ENCODE measurements around the gene TIMM13.
"Not testable (repeated sequence)": the region's sequence is repeated elsewhere in the genome, so short reads cannot be mapped to it uniquely, and the experiment has no call there.

Gene TIMM13

DNA sequence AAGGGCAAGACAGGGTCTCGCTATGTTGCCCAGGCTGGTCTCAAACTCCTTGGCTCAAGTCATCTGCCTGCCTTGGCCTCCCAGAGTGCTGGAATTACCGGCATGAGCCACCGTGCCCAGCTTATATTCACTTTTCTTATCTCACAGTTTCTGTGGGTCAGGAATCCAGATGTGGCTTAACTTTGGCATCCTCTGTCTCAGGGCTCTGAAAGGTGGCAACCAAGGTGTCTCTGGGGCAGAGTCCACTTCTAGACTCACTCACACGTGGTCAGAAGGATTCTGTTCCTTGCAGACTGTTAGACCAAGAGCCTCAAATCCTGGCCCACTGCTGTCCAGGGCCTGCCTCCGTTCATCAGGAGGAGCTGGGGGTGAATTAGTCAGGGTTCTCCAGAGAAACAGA, 37.0 kb upstream of the TIMM13 start:
- no peaks in the 10 kb centered on the region for H3K36me3 ChIP-seq (ENCODE audit: control insufficient read depth, insufficient read depth, low read length)
- H3K27me3 ChIP-seq (replicated peaks; ENCODE audit: control insufficient read depth, insufficient read depth, low read length, poor library complexity, severe bottlenecking), result no peaks in the 10 kb centered on the region
- no peak overlapping the region for H3K4me3 ChIP-seq (ENCODE audit: insufficient read depth, low read depth, low read length, poor library complexity, severe bottlenecking)
- no peak overlapping the region for H3K27ac ChIP-seq (ENCODE audit: insufficient read depth, low read length, poor library complexity, severe bottlenecking)
- H3K9me3 ChIP-seq (ENCODE audit: control insufficient read depth, low read length), result no peaks in the 10 kb centered on the region
- H3K4me1 ChIP-seq (ENCODE audit: control insufficient read depth, insufficient read depth, low read length, poor library complexity, severe bottlenecking), result peaks cover 9% of the 10 kb centered on the region
- no peak for DNase-seq

DNA sequence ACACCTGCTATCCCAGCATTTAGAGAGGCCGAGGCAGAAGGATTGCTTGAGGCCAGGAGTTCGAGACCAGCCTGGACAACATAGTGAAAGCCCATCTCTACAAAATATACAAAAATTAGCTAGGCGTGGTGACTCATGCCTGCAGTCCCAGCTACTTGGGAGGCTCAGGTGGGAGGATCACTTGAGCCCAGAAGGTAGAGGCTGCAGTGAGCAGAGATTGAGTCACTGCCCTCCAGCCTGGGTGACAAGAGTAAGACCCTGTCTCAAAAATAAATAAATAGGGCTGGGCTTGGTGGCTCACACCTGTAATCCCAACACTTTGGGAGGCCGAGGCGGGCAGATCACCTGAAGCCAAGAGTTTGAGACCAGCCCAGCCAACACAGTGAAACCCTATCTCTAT, 36.3 kb upstream of the TIMM13 start:
- DNase-seq; H3K4me1 ChIP-seq (ENCODE audit: control insufficient read depth, insufficient read depth, low read length, poor library complexity, severe bottlenecking); H3K27me3 ChIP-seq (replicated peaks; ENCODE audit: control insufficient read depth, insufficient read depth, low read length, poor library complexity, severe bottlenecking); H3K4me3 ChIP-seq (ENCODE audit: insufficient read depth, low read depth, low read length, poor library complexity, severe bottlenecking); H3K9me3 ChIP-seq (ENCODE audit: control insufficient read depth, low read length); H3K27ac ChIP-seq (ENCODE audit: insufficient read depth, low read length, poor library complexity, severe bottlenecking); H3K36me3 ChIP-seq (ENCODE audit: control insufficient read depth, insufficient read depth, low read length): not testable (repeated sequence)

DNA sequence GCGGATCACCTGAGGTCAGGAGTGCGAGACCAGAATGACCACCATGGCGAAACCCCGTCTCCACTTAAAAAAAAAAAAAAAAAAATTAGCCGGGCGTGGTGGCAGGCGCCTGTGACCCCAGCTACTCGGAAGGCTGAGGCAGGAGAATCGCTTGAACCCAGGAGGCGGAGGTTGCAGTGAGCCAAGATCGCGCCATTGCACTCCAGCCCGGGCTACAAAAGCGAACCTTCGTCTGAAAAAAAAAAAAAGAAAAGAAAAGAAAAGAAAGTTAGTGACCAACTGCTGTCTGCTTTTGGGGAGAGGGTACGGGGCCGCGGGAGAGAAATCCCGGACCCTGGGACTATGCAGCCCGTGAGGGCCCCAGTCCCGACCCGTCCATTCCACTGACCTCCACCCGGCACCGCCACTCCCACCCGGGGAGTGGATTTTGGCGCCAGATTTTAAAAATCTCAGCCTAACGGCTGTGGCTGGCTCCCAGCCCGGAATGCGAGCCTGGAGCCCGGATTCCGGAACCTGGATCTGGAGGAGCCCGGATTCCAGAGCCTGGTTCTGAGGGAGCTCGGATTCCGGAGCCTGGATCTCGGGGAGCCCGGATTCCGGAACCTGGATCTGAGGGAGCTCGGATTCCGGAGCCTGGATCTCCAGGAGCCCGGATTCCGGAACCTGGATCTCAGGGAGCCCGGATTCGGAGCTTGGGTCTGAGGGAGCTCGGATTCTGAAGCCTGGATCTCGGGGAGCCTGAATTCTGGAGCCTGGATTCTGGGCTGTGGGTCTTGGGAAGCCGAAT, 35.4 kb upstream of the TIMM13 start:
- H3K36me3 ChIP-seq (ENCODE audit: control insufficient read depth, insufficient read depth, low read length), result no peaks in the 10 kb centered on the region
- no peak for DNase-seq
- H3K27ac ChIP-seq (ENCODE audit: insufficient read depth, low read length, poor library complexity, severe bottlenecking), result no peak overlapping the region
- no peak overlapping the region for H3K4me3 ChIP-seq (ENCODE audit: insufficient read depth, low read depth, low read length, poor library complexity, severe bottlenecking)
- H3K9me3 ChIP-seq (ENCODE audit: control insufficient read depth, low read length), result no peaks in the 10 kb centered on the region
- H3K4me1 ChIP-seq (ENCODE audit: control insufficient read depth, insufficient read depth, low read length, poor library complexity, severe bottlenecking), result peaks cover 9% of the 10 kb centered on the region
- no peaks in the 10 kb centered on the region for H3K27me3 ChIP-seq (replicated peaks; ENCODE audit: control insufficient read depth, insufficient read depth, low read length, poor library complexity, severe bottlenecking)

DNA sequence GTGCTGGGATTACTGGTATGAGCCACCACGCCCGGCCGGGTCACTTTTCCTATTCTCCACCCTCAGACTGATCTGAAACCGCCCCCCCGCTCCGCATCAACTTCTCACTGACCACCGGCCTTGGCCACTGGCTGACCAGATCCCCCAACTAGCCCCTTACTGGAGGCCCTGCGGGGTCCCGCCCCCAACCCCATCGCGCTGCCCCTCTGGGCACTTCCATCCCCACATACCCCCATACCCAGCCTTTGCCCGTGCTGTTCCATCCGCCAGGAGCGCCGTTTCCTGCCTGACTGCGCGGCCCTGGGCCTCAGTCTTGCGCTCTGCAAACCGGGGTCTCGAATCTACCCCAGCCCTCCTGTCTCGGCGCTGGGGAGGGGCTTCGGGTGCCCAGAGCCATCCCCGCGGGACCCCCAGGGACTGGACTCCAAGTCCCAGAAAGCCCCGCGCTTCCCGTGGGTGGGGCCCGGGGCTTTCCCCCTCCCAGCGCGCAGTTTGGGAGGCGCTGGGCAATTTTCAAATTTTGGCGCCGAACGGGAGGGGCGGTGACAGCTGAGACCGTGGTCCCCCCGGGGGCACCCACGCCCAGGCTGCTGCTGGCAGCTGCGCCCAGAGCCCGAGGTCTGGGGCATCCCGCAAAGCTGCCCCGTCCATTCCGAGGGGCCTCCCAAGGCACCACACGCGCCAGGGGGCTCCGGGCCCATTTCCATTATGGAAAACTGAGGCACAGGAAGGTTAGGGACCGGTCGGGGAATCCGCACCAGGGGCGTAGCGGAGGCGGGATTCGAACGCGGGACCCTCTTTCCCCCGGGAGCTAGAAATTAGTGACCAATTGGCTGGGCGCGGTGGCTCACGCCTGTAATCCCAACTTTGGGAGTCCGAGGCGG, 34.6 kb upstream of the TIMM13 start:
- no peaks in the 10 kb centered on the region for H3K27me3 ChIP-seq (replicated peaks; ENCODE audit: control insufficient read depth, insufficient read depth, low read length, poor library complexity, severe bottlenecking)
- H3K4me1 ChIP-seq (ENCODE audit: control insufficient read depth, insufficient read depth, low read length, poor library complexity, severe bottlenecking), result peaks cover 9% of the 10 kb centered on the region
- H3K9me3 ChIP-seq (ENCODE audit: control insufficient read depth, low read length), result no peaks in the 10 kb centered on the region
- H3K4me3 ChIP-seq (ENCODE audit: insufficient read depth, low read depth, low read length, poor library complexity, severe bottlenecking), result peak overlapping the region; percentile 69
- peak in 1 of 3 donors; percentile 21 for DNase-seq
- H3K36me3 ChIP-seq (ENCODE audit: control insufficient read depth, insufficient read depth, low read length), result no peaks in the 10 kb centered on the region
- no peak overlapping the region for H3K27ac ChIP-seq (ENCODE audit: insufficient read depth, low read length, poor library complexity, severe bottlenecking)

DNA sequence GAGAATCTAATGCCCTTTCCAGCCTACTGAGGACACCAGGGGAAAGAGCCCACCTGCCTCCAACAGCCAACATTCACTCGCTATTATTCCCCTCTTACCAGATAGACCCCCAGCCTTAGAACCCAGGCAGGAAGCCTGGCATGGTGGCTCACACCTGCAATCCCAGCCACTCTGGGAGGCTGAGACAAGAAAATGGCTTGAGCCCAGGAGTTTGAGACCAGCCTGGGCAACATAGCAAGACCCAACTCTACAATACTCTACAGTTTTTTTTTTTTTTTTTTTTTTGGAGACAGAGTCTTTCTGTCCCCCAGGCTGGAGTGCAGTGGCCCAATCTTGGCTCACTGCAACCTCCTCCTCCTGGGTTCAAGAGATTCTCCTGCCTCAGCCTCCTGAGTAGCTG, 32.9 kb upstream of the TIMM13 start:
- DNase-seq, result no peak
- no peaks in the 10 kb centered on the region for H3K36me3 ChIP-seq (ENCODE audit: control insufficient read depth, insufficient read depth, low read length)
- H3K9me3 ChIP-seq (ENCODE audit: control insufficient read depth, low read length), result no peaks in the 10 kb centered on the region
- no peak overlapping the region for H3K4me3 ChIP-seq (ENCODE audit: insufficient read depth, low read depth, low read length, poor library complexity, severe bottlenecking)
- no peak overlapping the region for H3K27ac ChIP-seq (ENCODE audit: insufficient read depth, low read length, poor library complexity, severe bottlenecking)
- peaks cover 19% of the 10 kb centered on the region for H3K4me1 ChIP-seq (ENCODE audit: control insufficient read depth, insufficient read depth, low read length, poor library complexity, severe bottlenecking)
- no peaks in the 10 kb centered on the region for H3K27me3 ChIP-seq (replicated peaks; ENCODE audit: control insufficient read depth, insufficient read depth, low read length, poor library complexity, severe bottlenecking)

DNA sequence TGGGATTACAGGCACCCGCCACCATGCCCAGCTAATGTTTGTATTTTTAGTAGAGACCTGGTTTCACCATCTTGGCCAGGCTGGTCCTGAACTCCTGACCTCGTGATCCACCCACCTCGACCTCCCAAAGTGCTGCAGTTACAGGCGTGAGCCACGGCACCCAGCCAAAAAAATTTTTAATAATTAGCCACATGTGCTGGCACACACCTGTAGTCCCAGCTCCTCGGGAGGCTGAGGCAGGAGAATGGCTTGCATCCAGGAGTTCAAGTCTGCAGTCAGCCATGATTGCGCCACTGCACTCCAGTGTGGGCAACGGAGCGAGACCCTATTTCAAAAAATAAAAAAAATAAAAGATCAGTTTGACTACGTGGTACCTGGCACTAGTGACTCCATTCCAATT, 31.4 kb upstream of the TIMM13 start:
- DNase-seq; H3K4me3 ChIP-seq (ENCODE audit: insufficient read depth, low read depth, low read length, poor library complexity, severe bottlenecking); H3K27ac ChIP-seq (ENCODE audit: insufficient read depth, low read length, poor library complexity, severe bottlenecking); H3K36me3 ChIP-seq (ENCODE audit: control insufficient read depth, insufficient read depth, low read length); H3K9me3 ChIP-seq (ENCODE audit: control insufficient read depth, low read length); H3K27me3 ChIP-seq (replicated peaks; ENCODE audit: control insufficient read depth, insufficient read depth, low read length, poor library complexity, severe bottlenecking): not testable (repeated sequence)
- peaks cover 22% of the 10 kb centered on the region for H3K4me1 ChIP-seq (ENCODE audit: control insufficient read depth, insufficient read depth, low read length, poor library complexity, severe bottlenecking)

DNA sequence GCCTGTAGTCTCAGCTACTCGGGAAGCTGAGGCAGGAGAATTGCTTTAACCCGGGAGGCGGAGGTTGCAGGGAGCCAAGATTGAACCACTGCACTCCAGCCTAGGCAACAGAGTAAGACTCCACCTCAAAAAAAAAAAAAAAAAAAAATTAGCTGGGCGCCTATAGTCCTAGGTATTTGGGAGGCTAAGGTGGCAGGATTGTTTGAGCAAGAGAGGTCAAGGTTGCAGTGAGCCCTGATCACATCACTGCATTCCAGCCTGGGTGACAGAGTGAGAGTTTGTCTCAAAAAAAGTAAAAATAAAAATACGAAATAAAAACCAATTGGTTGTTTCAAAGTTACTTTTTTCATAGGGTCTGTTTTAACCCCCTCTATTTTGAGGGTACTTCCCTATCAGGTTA, 30.7 kb upstream of the TIMM13 start:
- H3K9me3 ChIP-seq (ENCODE audit: control insufficient read depth, low read length), result no peaks in the 10 kb centered on the region
- H3K4me1 ChIP-seq (ENCODE audit: control insufficient read depth, insufficient read depth, low read length, poor library complexity, severe bottlenecking), result peaks cover 22% of the 10 kb centered on the region
- no peaks in the 10 kb centered on the region for H3K27me3 ChIP-seq (replicated peaks; ENCODE audit: control insufficient read depth, insufficient read depth, low read length, poor library complexity, severe bottlenecking)
- no peak overlapping the region for H3K27ac ChIP-seq (ENCODE audit: insufficient read depth, low read length, poor library complexity, severe bottlenecking)
- H3K36me3 ChIP-seq (ENCODE audit: control insufficient read depth, insufficient read depth, low read length), result no peaks in the 10 kb centered on the region
- no peak for DNase-seq
- no peak overlapping the region for H3K4me3 ChIP-seq (ENCODE audit: insufficient read depth, low read depth, low read length, poor library complexity, severe bottlenecking)

DNA sequence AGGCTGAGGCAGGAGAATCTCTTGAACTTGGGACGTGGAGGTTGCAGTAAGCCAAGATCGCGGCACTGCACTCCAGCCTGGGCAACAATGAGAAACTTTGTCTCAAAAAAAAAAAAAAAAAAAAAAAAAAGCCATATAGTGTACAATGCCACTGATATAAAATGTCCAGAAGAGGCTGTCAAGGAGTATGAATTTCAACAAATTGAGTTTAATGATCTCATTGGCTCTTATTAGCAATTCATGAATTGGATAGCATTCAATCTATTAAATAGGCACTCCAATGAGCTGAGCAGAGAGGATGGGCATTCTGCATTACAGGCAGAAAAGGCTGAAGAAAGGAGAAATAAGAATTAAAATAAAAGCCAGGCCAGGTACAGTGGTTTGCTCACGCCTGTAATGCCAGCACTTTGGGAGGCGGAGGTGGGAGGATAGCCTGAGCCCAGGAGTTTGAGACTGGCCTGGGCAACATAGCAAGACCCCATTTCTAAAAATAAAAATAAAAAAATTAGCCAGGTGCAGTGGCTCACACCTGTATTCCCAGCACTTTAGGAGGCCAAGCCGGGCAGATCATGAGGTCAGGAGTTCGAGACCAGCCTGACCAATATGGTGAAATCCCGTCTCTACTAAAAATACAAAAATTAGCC, 30.1 kb upstream of the TIMM13 start:
- no peaks in the 10 kb centered on the region for H3K36me3 ChIP-seq (ENCODE audit: control insufficient read depth, insufficient read depth, low read length)
- no peak for DNase-seq
- peaks cover 22% of the 10 kb centered on the region for H3K4me1 ChIP-seq (ENCODE audit: control insufficient read depth, insufficient read depth, low read length, poor library complexity, severe bottlenecking)
- H3K27me3 ChIP-seq (replicated peaks; ENCODE audit: control insufficient read depth, insufficient read depth, low read length, poor library complexity, severe bottlenecking), result no peaks in the 10 kb centered on the region
- H3K4me3 ChIP-seq (ENCODE audit: insufficient read depth, low read depth, low read length, poor library complexity, severe bottlenecking), result peak overlapping the region; percentile 37
- peak overlapping the region; percentile 53 for H3K27ac ChIP-seq (ENCODE audit: insufficient read depth, low read length, poor library complexity, severe bottlenecking)
- H3K9me3 ChIP-seq (ENCODE audit: control insufficient read depth, low read length), result no peaks in the 10 kb centered on the region

DNA sequence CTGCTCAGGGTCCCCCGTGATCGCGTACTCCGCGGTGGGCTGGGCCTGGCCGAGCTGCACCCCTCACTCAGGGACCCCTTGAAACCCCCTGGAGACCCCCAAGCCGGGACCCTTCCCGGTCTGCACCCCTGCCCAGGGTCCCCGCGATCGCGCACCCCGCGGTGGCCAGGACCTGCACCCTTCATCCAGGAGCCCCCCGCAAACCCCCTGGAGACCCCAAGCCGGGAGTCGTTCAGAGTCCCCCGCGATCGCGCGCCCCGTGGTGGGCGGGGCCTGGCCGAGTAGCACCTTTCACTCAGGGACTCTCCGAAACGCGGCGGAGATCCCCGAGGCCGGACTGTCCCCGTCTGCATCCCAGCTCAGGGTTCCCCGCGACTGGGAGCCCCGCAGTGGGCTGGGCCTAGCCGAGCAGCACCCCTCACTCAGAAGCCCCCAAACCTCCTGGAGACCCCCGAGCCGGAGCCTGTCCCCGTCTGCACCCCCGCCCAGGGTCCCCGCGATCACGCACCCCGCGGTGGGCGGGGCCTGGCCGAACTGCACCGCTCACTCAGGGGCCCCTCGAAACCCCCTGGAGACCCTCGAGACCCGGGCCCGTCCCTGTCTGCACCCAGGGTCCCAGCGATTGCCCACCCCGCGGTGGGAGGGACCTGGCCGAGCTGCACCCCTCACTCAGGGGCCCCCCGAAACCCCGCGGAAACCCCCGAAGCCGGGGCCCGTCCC, 28.6 kb upstream of the TIMM13 start:
- peak in 2 of 3 donors; percentile 51 to 60 for DNase-seq

More for the DNA sequence above, 28.6 kb upstream of the TIMM13 start:
- H3K36me3 ChIP-seq (ENCODE audit: control insufficient read depth, insufficient read depth, low read length), result no peaks in the 10 kb centered on the region
- no peaks in the 10 kb centered on the region for H3K27me3 ChIP-seq (replicated peaks; ENCODE audit: control insufficient read depth, insufficient read depth, low read length, poor library complexity, severe bottlenecking)
- H3K9me3 ChIP-seq (ENCODE audit: control insufficient read depth, low read length), result no peaks in the 10 kb centered on the region
- H3K4me3 ChIP-seq (ENCODE audit: insufficient read depth, low read depth, low read length, poor library complexity, severe bottlenecking), result peak overlapping the region; percentile 88
- H3K4me1 ChIP-seq (ENCODE audit: control insufficient read depth, insufficient read depth, low read length, poor library complexity, severe bottlenecking), result peaks cover 14% of the 10 kb centered on the region
- peak overlapping the region; percentile 75 for H3K27ac ChIP-seq (ENCODE audit: insufficient read depth, low read length, poor library complexity, severe bottlenecking)
